DMS79 (cell line): ENCODE results near the gene MINDY3.
"Not testable (repeated sequence)": the region's sequence is repeated elsewhere in the genome, so short reads cannot be mapped to it uniquely, and the experiment has no call there.

Experiments
- DNase-seq: peaks from one replicate; lab custom pipeline; 2025; lab: John Stamatoyannopoulos, UW

Gene MINDY3

DNA sequence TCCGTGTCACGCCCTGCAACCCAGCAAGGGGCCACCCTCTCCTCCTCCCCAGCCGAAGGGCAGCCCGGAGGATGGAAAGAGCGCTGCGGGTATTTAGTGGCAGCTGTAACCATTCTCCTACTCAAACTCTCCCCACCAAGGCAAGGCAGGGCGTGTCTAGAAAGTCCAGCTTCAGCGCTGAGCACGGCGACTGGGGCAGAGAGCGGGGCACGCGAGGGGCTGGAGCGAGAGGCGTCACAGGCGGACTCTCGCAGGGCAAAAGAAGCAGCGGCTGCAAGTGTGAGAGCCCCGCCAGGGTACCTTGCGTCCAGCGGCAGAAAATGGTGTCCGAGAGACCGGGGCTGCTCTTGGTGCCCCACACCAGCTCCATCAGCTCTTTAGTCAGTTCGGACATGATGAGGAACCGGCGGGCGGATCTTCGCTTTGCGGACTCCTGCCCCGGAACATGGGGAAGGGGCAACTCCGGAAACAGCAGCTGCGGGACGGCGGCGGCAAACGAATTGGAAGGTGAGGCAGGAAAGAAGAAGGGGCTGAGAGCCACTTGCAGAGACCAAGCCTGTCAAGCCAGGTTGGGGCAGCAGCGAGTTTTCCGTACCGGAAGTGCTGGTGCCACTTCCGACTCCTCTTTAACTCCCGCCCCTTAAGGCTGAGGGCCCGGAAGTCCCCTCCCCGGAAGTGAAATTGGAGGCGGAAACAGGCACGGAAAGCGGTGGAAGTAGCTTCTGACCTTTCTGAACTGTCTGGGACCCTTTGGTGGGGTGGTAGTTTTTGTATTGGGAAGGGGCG, at the start of gene MINDY3:
Gene MINDY3, minus strand, starts transcription at position 602 of the 786 bp plus-strand sequence. Its CDS starts 208 bp downstream, at position 394.
- peak; percentile 25 for DNase-seq

DNA sequence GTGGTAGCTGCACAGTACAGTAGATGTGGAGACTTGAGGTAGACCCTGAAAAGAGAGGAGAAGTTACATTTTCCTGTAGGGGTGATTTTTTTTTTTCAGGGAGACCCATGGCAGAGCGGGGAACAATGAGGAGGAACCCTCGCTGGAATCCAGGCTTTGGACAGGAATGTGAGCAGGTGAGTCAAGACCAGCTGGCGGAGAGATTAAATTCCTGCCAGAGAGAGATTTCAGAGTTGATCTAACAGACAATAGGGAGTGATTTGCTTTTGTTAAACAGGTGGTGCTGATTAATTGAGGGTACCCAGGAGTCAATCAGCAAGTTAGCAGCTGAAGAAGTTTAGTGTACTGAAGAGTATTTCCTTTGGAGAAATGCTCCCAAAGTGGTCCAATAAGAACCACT, 41.6 kb upstream of the MINDY3 start:
- no peak for DNase-seq

DNA sequence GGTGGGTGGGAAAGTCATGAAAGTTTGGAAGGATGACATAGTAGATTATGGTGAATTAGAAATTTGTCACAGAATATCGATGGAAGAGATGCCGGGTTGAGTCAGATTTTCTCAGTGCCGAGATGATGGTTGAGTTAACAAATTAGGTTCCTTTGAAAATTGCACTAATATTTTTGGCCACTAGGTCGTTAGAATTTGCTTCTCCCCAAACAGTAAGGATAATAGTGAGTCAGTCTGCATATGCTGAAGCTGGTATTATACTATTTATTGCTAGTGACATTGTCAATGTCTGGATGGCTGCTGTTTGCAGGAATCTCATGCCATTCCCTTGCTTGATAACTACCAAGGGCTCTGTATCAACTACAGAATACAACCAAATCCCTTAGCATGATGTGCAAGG, 37.7 kb upstream of the MINDY3 start:
- no peak for DNase-seq

DNA sequence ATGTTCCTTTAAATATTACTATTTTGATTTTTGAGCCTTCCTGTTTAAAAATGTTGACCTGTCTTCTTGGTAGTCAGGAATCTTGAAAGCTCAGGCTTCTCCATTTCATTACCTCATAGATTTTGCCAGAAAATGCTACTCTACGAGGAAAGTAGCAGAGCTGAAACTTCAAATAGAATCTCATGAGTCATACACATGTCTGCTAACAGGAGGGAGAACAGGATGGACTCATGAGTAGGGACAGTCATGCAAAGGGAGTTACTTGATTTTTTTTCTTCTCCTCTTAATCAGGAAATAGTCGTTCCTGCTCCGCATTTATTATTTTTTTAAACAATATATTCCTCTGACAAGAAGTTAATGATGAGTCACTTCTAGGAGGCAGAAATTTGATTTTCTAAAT, 37.0 kb upstream of the MINDY3 start:
- DNase-seq = no peak

DNA sequence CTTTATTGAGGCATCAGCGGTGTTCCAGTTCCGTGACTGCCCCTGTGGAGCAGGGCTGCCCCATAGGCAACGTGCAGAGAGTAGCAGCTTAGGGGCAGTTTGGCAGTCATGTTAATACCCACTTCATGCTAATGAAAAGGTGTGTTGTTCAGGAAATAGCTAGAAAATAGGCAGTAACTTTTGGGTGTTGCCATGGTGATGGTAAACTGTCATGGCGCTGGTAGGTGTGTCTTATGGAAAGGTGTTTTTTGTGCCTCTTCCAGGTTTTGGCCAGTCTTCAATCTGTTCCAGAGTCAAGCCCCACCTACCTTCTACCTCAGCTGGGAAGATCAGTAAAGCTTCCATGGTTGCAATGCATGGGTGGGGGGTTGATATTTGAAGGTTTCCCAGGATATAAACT, 36.3 kb upstream of the MINDY3 start:
- DNase-seq = no peak

DNA sequence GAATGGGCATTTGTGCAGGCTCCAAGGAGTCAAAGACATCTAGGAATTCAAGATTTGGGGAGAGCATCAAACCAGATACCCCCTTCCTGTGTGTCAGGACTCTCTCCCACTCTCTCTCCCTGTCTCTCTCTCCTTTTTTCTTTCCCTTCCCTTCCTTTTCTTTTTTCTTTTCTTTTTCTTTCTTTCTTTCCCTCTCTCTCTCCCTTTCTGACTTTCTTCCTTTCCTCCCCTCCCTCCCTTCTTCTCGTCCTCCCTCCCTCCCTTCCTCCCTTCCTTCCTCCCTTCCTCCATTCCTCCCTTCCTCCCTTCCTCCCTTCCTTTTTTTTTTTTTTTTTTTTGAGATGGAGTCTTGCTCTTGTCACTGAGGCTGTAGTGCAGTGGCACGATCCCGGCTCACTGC, 24.1 kb upstream of the MINDY3 start:
- no peak for DNase-seq

DNA sequence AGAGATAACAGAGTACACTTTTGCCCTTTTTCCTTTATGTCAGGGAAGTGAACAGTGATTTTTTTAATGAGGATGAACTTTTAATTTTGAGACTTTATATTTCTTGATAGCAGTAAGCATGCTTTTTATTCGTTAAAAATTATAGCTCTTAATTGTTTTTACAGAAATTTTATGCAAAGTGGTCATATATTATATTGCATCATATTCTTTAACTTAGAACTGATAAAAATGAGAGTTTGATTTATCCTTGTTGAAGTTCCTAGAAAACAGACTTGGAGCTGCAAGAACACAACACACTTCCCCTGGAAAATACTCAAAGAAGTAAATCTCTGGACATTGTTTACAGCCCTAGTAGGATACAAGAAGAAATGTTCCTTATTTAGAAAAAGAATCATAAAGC, 21.2 kb upstream of the MINDY3 start:
- no peak for DNase-seq

DNA sequence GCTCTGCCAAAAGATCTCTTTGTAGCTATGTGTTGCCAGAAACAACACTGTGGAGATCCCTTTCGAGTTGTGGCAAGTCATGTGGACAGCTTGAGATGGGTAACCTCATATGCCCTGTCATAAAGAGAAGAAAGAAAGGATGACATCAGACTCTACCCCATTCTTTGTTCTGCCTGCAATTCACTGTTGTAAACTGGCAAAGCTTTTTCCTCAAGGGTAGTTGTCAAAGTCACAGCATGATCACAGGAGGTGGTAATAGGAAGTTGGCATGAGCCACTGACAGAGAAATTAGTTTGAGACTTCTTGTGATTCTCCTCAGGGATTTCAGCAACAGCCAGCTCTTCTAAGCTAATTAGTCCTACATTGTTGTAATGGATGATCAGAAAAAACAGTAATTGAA, 19.4 kb upstream of the MINDY3 start:
- DNase-seq = no peak

DNA sequence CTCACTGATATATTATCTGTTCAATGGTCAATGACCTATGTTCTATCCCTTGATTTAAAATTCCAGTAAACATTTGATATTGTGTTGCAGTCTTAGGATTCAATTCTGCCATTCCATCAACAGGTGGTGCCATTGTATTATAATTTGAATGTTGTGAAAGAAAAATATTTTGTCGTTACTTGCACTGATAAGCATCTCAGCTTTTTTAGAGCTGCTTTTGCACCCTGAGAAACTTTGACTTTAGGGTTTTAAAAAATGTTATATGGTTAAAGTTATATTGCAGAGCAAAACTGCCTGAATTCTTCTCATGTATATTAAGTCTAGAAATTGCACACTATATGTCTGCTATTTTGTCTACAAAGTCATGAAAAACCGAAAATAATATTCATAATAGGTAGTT, 18.8 kb upstream of the MINDY3 start:
- DNase-seq = peak; percentile 0

DNA sequence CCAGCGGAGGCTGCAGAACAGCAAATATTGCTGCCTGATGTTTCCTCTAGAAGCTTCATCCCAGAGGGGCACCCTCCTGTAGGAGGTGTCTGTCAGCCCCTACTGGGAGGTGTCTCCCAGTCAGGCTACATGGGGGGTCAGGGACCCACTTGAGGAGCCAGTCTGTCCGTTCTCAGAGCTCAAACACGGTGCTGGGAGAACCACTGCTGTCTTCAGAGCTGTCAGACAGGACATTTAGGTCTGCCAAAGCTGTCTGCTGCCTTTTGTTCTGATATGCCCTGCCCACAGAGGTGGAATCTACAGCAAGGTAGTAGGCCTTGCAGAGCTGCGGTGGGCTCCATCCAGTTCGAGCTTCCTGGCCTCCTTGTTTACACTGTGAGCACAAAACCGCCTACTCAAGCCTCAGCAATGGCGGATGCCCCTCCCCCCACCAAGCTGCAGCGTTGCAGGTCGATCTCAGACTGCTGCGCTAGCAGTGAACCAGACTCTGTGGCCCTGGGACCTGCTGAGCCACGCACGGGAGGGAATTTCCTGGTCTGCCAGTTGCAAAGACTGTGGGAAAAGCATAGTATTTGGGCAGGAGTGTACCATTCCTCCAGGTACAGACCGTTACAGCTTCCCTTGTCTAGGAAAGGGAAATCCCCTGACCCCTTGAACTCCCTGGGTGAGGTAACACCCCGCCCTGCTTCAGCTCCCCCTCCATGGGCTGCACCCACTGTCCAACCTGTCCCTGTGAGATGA, 17.7 kb upstream of the MINDY3 start:
- no peak for DNase-seq

DNA sequence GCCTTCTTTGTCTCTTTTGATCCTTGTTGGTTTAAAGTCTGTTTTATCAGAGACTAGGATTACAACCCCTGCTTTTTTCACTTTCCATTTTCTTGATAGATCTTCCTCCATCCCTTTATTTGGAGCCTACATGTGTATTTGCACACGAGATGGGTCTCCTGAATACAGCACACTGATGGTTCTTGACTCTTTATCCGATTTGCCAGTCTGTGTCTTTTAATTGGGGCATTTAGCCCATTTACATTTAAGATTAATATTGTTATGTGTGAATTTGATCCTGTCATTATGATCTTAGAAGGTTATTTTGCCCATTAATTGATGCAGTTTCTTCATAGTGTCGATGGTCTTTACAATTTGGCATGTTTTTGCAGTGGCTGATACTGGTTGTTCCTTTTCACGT, 16.0 kb upstream of the MINDY3 start:
- DNase-seq = not testable (repeated sequence)

DNA sequence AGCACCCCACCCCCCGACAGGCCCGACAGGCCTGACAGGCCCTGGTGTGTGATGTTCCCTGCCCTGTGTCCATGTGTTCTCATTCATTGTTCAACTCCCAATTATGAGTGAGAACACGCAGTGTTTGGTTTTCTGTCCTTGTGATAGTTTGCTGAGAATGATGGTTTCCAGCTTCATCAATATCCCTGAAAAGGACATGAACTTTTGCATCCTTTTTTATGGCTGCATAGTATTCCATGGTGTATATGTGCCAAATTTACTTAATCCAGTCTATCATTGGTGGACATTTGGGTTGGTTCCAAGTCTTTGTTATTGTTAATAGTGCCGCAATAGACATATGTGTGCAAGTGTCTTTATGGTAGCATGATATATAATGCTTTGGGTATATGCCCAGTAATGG, 12.3 kb upstream of the MINDY3 start:
- not testable (repeated sequence) for DNase-seq

DNA sequence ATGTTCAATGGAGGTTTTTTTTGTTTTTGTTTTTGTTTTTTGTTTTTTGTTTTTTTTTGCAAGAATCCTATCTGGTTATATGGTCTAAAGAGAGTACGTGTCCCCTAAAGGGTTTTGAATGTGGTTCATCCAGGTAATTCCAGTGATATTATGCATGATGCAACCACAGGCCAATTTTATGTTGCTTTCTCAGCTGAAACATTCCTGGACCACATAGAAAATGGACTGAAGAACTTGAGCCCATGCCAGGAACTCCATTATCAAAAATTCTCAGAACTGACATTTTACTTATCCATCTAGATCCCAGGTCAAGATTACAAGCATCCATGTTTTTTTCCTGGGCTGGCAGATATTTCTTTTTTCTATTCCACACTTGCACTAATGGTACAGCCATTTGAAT, 11.5 kb upstream of the MINDY3 start:
- no peak for DNase-seq

DNA sequence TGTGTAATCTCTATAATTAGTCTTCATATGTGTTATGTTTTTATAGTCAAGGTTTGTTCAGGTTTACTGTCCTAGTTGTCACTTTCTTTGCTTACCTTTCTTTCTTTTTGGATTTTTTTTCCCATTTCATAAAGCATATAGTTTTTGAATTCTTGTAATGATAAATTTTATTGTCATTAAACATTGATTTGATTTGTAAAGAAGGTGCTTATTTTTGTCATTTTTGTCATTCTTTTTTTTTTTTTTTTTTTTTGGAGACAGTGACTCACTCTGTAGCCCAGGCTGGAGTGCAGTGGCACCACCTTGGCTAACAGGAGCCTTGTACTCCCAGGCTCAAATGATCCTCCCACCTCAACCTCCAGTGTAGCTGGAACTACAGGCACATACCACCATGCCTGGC, 9.6 kb upstream of the MINDY3 start:
- no peak for DNase-seq

DNA sequence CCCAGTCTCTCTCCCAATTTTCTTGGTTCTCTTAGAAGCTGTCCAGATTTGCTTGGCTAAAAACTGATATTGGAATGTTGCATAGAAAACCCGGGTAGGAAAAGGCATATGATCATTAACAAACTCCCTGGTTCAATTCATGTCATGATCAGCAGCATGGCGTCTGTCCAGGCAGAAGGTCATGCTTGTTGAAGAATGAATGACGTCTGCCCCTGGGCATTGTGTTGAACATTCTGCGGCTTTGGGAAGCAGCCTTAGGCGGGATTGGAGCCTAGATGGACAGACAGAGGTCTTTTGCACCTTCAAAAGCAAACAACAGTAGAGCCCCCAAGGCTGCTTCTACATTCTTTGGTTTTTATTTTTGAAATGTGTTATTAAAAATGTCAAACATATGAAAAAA, 7.7 kb upstream of the MINDY3 start:
- no peak for DNase-seq

DNA sequence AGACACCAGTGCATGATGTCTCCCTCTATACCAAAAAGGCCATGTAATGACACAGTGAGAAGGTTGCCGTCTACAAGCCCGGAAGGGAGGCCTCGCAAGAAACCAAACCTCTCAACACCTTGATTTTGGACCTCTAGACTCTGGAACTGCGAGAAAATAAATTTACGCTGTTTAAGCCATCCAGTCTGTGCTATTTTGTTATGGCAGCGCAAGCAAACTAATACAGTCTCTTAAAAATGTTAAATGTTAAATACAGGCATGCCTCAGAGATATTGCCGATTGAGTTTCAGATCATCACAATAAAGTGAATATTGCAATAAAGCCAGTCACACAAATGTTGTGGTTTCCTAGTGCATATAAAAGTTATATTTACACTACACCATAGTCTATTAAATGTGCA, 5.0 kb upstream of the MINDY3 start:
- no peak for DNase-seq

DNA sequence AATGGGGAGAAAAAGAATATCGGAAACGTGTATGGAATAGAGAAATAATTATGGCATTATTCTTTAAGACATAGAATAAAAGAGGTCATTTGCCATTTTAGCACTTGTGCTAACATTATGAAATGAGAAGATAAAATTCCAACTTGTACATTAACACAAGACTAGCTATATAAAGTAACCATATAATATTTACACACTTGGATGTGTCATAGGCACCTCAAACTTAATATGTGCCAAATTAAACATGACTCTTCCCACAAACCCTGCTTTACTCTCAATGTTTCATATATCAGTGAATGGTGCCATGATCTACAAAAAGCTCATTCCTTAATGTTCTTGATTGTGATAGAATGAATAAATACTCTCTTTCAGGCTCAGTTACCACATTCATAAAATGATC, 4.1 kb upstream of the MINDY3 start:
- no peak for DNase-seq

DNA sequence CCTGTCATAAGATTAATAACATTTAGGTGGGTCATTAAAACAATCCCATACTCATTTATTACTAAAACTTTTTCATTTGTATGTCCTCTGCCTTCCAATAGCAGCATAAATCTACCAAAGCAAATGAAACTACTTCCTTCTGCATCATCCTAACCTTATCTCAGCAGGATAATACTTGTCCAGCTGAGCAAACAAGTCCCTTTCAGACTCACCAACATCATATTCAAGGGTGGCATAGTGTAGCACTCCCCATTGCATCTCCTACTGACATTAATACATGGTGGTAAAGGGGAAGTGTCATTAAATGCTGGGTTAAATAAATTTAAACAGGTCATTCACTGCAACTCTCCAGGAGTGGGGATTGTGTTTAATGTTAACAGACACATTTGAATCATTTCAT, 3.4 kb upstream of the MINDY3 start:
- DNase-seq = no peak

DNA sequence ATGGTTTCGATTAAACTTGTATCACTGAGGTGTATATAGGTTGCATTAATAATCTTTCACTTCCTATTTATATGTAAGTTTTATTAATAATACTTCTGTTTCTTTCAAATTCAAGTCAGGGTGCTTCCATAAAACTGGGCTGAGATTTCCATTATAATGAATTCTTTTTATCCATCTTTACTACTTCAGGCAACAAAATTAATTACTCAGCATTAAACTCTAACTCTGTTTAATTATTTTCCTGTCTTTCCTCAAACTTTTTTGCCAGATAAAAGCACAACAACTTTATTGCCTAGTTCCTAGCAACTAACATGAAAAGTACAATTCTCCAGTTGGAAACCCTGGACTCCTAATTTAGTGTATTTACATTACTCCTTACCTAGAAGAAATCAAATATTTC, 3.0 kb upstream of the MINDY3 start:
- no peak for DNase-seq

DNA sequence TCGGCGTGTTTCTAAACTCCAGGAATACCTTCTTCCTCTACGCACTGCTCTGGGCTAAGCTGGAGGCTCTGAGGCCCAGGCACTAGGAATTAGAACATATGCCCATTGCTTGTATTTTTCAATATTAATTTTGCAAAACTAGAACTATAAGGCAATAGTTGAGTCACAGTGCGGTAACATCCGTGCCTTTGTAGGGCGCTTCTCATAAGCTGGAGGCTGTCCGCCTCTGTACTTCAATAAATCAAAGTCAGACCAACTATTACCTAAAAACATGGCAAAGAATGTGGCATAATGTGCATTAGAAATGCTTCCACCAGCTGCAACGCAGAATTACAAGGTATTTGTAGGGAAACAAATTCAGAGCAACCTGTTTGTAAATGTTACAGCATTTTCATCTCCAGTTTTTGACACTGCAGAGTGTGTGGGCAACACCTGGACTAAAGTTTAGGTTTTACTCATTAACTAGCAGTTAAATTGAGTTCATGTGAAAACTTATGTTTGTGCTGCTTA, 440 bp upstream of the MINDY3 start:
- no peak for DNase-seq

DNA sequence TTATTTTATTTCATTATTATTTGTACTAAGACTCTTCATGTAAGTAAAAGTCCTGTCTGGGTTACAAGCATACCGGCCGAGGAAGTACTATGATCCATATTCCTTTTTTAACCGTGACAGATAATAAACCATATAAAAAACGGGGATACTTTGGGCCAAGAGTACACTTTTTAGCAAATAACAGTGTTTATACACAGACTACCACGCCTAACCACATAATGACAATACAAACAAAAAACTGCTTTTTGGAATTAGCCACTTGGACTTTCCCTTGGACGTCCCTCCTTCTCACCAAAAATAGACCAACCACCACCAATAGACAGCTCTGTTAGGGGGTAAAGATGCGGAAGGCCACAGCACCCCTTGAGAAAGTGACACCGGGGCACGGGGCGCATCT, 800 bp downstream of the MINDY3 start:
- no peak for DNase-seq

DNA sequence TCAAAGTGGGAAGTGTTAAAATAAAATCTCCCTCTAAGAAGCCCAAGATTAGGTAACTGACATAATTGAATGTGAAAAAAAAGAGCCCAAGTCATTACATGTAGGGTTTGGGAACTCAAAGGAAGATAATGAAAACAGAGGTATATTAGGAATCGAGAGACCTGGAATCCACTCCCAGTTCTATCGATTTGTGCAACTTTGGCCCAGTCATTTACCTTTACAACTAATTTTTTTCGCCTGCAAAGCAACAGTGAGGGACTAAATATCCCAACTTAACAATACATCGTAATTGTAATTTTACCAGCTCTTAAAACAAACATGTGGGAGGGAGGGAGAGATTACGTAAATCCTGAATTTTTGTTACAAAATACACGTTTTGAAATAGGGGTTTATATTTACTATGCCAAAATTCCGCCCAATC, 1.4 kb downstream of the MINDY3 start:
- DNase-seq = no peak

DNA sequence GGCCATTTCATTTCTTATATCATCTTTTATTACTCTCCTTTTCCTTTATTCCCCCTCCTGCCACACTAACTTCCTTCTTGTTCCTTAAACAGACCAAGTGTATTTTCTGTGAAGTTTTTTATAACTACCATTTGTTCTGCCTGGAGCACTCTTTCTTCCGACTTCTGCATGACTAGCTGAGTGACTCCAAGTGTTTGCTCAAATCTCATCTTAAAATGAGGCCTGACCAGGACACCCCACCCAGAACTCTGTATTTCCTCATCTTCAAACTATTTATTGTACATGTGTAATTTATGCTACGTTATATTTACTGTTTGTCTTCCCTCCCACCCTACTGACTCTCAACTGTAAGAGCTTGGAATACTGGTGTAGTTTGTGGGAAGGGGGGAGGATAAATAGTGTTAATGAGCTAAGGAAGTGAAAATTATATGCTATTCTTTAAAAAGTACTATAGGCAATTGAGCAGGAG, 3.2 kb downstream of the MINDY3 start:
- DNase-seq = no peak
